Measurements from ENCODE around the gene RASSF10. TPM values are rescaled to one million over a fixed set of nuclear protein-coding genes. Genes with fewer than 3 reads are reported as not detected.

RASSF10 gene
- polyA plus RNA-seq, 2 donors = 4.2 to 5.9 TPM

- Histone ChIP-seq H3K9me3 (ENCODE audit: control insufficient read depth in 2 of 2, insufficient read depth in 1 of 2, low read depth in 1 of 2, low read length in 1 of 2) (no peaks in the 10 kb centered on the region), H3K36me3 (ENCODE audit: control insufficient read depth in 2 of 2, insufficient read depth in 2 of 2, low read length in 1 of 2) (no peaks in the 10 kb centered on the region), H3K27ac (ENCODE audit: low read depth in 2 of 2, low read length in 1 of 2) (no peak overlapping the region), H3K4me1 (ENCODE audit: control insufficient read depth in 2 of 2, insufficient read depth in 2 of 2, low read length in 1 of 2) (peaks cover 0 to 3% of the 10 kb centered on the region in 2 donors), H3K4me3 (ENCODE audit: low read depth in 1 of 2, low read length in 2 of 2) (no peak overlapping the region), H3K27me3 (ENCODE audit: control insufficient read depth in 1 of 2, insufficient read depth in 2 of 2, low read length in 2 of 2) (no peaks in the 10 kb centered on the region)
Observed at GRCh38 chr11:13031349-13031748, 22.2 kb downstream of the RASSF10 start.

GRCh38 chr11:13033760-13034533 is 24.8 kb downstream of the RASSF10 start:
- Histone ChIP-seq H3K4me3 (ENCODE audit: low read depth in 1 of 2, low read length in 2 of 2) (no peak overlapping the region), H3K4me1 (ENCODE audit: control insufficient read depth in 2 of 2, insufficient read depth in 2 of 2, low read length in 1 of 2) (peaks cover 0 to 3% of the 10 kb centered on the region in 2 donors), H3K27ac (ENCODE audit: low read depth in 2 of 2, low read length in 1 of 2) (peak overlapping the region in 1 of 2 donors; percentile 16), H3K9me3 (ENCODE audit: control insufficient read depth in 2 of 2, insufficient read depth in 1 of 2, low read depth in 1 of 2, low read length in 1 of 2) (no peaks in the 10 kb centered on the region), H3K36me3 (ENCODE audit: control insufficient read depth in 2 of 2, insufficient read depth in 2 of 2, low read length in 1 of 2) (no peaks in the 10 kb centered on the region), H3K27me3 (ENCODE audit: control insufficient read depth in 1 of 2, insufficient read depth in 2 of 2, low read length in 2 of 2) (no peaks in the 10 kb centered on the region)
- 69 to 70% methylated on average over 4 of the region's 4 CpGs for WGBS, 2 donors

- no peaks in the 10 kb centered on the region for H3K27me3 ChIP-seq (ENCODE audit: control insufficient read depth in 1 of 2, insufficient read depth in 2 of 2, low read length in 2 of 2)
- WGBS, 2 donors = 76 to 79% methylated on average over 4 of the region's 4 CpGs
- no peaks in the 10 kb centered on the region for H3K9me3 ChIP-seq (ENCODE audit: control insufficient read depth in 2 of 2, insufficient read depth in 1 of 2, low read depth in 1 of 2, low read length in 1 of 2)
- H3K4me3 ChIP-seq (ENCODE audit: low read depth in 1 of 2, low read length in 2 of 2) = no peak overlapping the region
- H3K36me3 ChIP-seq (ENCODE audit: control insufficient read depth in 2 of 2, insufficient read depth in 2 of 2, low read length in 1 of 2) = no peaks in the 10 kb centered on the region
- H3K4me1 ChIP-seq (ENCODE audit: control insufficient read depth in 2 of 2, insufficient read depth in 2 of 2, low read length in 1 of 2) = peaks cover 0 to 3% of the 10 kb centered on the region in 2 donors
- H3K27ac ChIP-seq (ENCODE audit: low read depth in 2 of 2, low read length in 1 of 2) = no peak overlapping the region
Observed at GRCh38 chr11:13035711-13036110, 26.6 kb downstream of the RASSF10 start.

- no peak overlapping the region for H3K27ac ChIP-seq (ENCODE audit: low read depth in 2 of 2, low read length in 1 of 2)
- H3K4me1 ChIP-seq (ENCODE audit: control insufficient read depth in 2 of 2, insufficient read depth in 2 of 2, low read length in 1 of 2) = no peaks in the 10 kb centered on the region
- no peak overlapping the region for H3K4me3 ChIP-seq (ENCODE audit: low read depth in 1 of 2, low read length in 2 of 2)
- no peaks in the 10 kb centered on the region for H3K9me3 ChIP-seq (ENCODE audit: control insufficient read depth in 2 of 2, insufficient read depth in 1 of 2, low read depth in 1 of 2, low read length in 1 of 2)
- H3K27me3 ChIP-seq (ENCODE audit: control insufficient read depth in 1 of 2, insufficient read depth in 2 of 2, low read length in 2 of 2) = no peaks in the 10 kb centered on the region
- no peaks in the 10 kb centered on the region for H3K36me3 ChIP-seq (ENCODE audit: control insufficient read depth in 2 of 2, insufficient read depth in 2 of 2, low read length in 1 of 2)
Observed at GRCh38 chr11:13036235-13036634, 27.1 kb downstream of the RASSF10 start.

- Histone ChIP-seq H3K4me3 (ENCODE audit: low read depth in 1 of 2, low read length in 2 of 2) (no peak overlapping the region), H3K36me3 (ENCODE audit: control insufficient read depth in 2 of 2, insufficient read depth in 2 of 2, low read length in 1 of 2) (no peaks in the 10 kb centered on the region), H3K27ac (ENCODE audit: low read depth in 2 of 2, low read length in 1 of 2) (peak overlapping the region; percentile 28 to 57), H3K4me1 (ENCODE audit: control insufficient read depth in 2 of 2, insufficient read depth in 2 of 2, low read length in 1 of 2) (peaks cover 0 to 2% of the 10 kb centered on the region in 2 donors), H3K27me3 (ENCODE audit: control insufficient read depth in 1 of 2, insufficient read depth in 2 of 2, low read length in 2 of 2) (no peaks in the 10 kb centered on the region), H3K9me3 (ENCODE audit: control insufficient read depth in 2 of 2, insufficient read depth in 1 of 2, low read depth in 1 of 2, low read length in 1 of 2) (no peaks in the 10 kb centered on the region)
- 45 to 66% methylated on average over 7 of the region's 7 CpGs for WGBS, 2 donors
Observed at GRCh38 chr11:13038366-13038765, 29.2 kb downstream of the RASSF10 start.

- H3K4me1 ChIP-seq (ENCODE audit: control insufficient read depth in 2 of 2, insufficient read depth in 2 of 2, low read length in 1 of 2) = peaks cover 0 to 2% of the 10 kb centered on the region in 2 donors
- no peaks in the 10 kb centered on the region for H3K36me3 ChIP-seq (ENCODE audit: control insufficient read depth in 2 of 2, insufficient read depth in 2 of 2, low read length in 1 of 2)
- H3K9me3 ChIP-seq (ENCODE audit: control insufficient read depth in 2 of 2, insufficient read depth in 1 of 2, low read depth in 1 of 2, low read length in 1 of 2) = no peaks in the 10 kb centered on the region
- no peak overlapping the region for H3K27ac ChIP-seq (ENCODE audit: low read depth in 2 of 2, low read length in 1 of 2)
- no peak overlapping the region for H3K4me3 ChIP-seq (ENCODE audit: low read depth in 1 of 2, low read length in 2 of 2)
- H3K27me3 ChIP-seq (ENCODE audit: control insufficient read depth in 1 of 2, insufficient read depth in 2 of 2, low read length in 2 of 2) = no peaks in the 10 kb centered on the region
- WGBS, 2 donors = 84 to 86% methylated on average over 5 of the region's 5 CpGs
Observed at GRCh38 chr11:13039126-13039525, 30.0 kb downstream of the RASSF10 start.

- no peaks in the 10 kb centered on the region for H3K27me3 ChIP-seq (ENCODE audit: control insufficient read depth in 1 of 2, insufficient read depth in 2 of 2, low read length in 2 of 2)
- peaks cover 0 to 2% of the 10 kb centered on the region in 2 donors for H3K4me1 ChIP-seq (ENCODE audit: control insufficient read depth in 2 of 2, insufficient read depth in 2 of 2, low read length in 1 of 2)
- no peak overlapping the region for H3K4me3 ChIP-seq (ENCODE audit: low read depth in 1 of 2, low read length in 2 of 2)
- no peaks in the 10 kb centered on the region for H3K36me3 ChIP-seq (ENCODE audit: control insufficient read depth in 2 of 2, insufficient read depth in 2 of 2, low read length in 1 of 2)
- 32 to 35% methylated on average over 4 of the region's 4 CpGs for WGBS, 2 donors
- no peaks in the 10 kb centered on the region for H3K9me3 ChIP-seq (ENCODE audit: control insufficient read depth in 2 of 2, insufficient read depth in 1 of 2, low read depth in 1 of 2, low read length in 1 of 2)
- peak overlapping the region in 1 of 2 donors; percentile 56 for H3K27ac ChIP-seq (ENCODE audit: low read depth in 2 of 2, low read length in 1 of 2)
Observed at GRCh38 chr11:13040969-13041561, 31.9 kb downstream of the RASSF10 start.

- Histone ChIP-seq H3K27ac (ENCODE audit: low read depth in 2 of 2, low read length in 1 of 2) (peak overlapping the region in 1 of 2 donors; percentile 24), H3K9me3 (ENCODE audit: control insufficient read depth in 2 of 2, insufficient read depth in 1 of 2, low read depth in 1 of 2, low read length in 1 of 2) (no peaks in the 10 kb centered on the region), H3K36me3 (ENCODE audit: control insufficient read depth in 2 of 2, insufficient read depth in 2 of 2, low read length in 1 of 2) (no peaks in the 10 kb centered on the region), H3K27me3 (ENCODE audit: control insufficient read depth in 1 of 2, insufficient read depth in 2 of 2, low read length in 2 of 2) (no peaks in the 10 kb centered on the region), H3K4me1 (ENCODE audit: control insufficient read depth in 2 of 2, insufficient read depth in 2 of 2, low read length in 1 of 2) (peaks cover 0 to 2% of the 10 kb centered on the region in 2 donors), H3K4me3 (ENCODE audit: low read depth in 1 of 2, low read length in 2 of 2) (no peak overlapping the region)
- WGBS, 2 donors = 57 to 64% methylated on average over 5 of the region's 5 CpGs
Observed at GRCh38 chr11:13042873-13043342, 33.8 kb downstream of the RASSF10 start.

GRCh38 chr11:13043912-13044628 is 35.0 kb downstream of the RASSF10 start:
- 86 to 88% methylated on average over 4 of the region's 4 CpGs for WGBS, 2 donors
- Histone ChIP-seq H3K36me3 (ENCODE audit: control insufficient read depth in 2 of 2, insufficient read depth in 2 of 2, low read length in 1 of 2) (no peaks in the 10 kb centered on the region), H3K4me1 (ENCODE audit: control insufficient read depth in 2 of 2, insufficient read depth in 2 of 2, low read length in 1 of 2) (peaks cover 0 to 2% of the 10 kb centered on the region in 2 donors), H3K4me3 (ENCODE audit: low read depth in 1 of 2, low read length in 2 of 2) (no peak overlapping the region), H3K27ac (ENCODE audit: low read depth in 2 of 2, low read length in 1 of 2) (no peak overlapping the region), H3K27me3 (ENCODE audit: control insufficient read depth in 1 of 2, insufficient read depth in 2 of 2, low read length in 2 of 2) (no peaks in the 10 kb centered on the region), H3K9me3 (ENCODE audit: control insufficient read depth in 2 of 2, insufficient read depth in 1 of 2, low read depth in 1 of 2, low read length in 1 of 2) (no peaks in the 10 kb centered on the region)

All from esophagus (tissue), 2 donors.